H1 (cell line): ENCODE data around the gene KISS1. TPM values are rescaled to one million over a fixed set of nuclear protein-coding genes. Genes with fewer than 3 reads are reported as not detected.

Experiments
- USF2 ChIP-seq: IDR thresholded peaks from 2 replicates; pipeline ENCODE4 v1.6.1; 2011; ENCODE audit warnings: low read length, improper control_type of control experiment
- polyA plus RNA-seq, 7 experiments: library from polyadenylated mRNA; depleted of rRNA in 3 of 7; stranded (reverse) in 5 of 7; unstranded in 2 of 7; fragments of >200 nt in 5 of 7; fragments of 200-250 nt in 2 of 7; gene quantifications; 1 replicate in 5 of 7; 2 replicates in 1 of 7; 4 replicates in 1 of 7; pipeline versions ENCODE4 v1.2.1 to v1.2.3, GENCODE V29; 2011 to 2013; ENCODE audit warnings: missing spikeins in 2 of 7, mixed read lengths in 2 of 7
- total RNA-seq: library from RNA; stranded (reverse); fragmentation: NEBNext Ultra II Directional; extraction: Animal tissue kit (Norgen Biotek cat#: 25700); gene quantifications from 2 replicates; pipeline ENCODE4 v1.2.1, GENCODE V29; 2021

KISS1 gene
- total and polyA plus RNA-seq, 2 of the 8 experiments (the other 6 are each of a cell fraction or from before 2014, with no cell fraction given) = 0.71 TPM; not detected in 1

GRCh38 chr1:204227351-204227750, 31.1 kb upstream of the KISS1 start (continued):
- TF ChIP-seq USF2 = no peak
